ENCODE measurements around the gene ANKRD44. TPM values are rescaled to one million over a fixed set of nuclear protein-coding genes. Genes with fewer than 3 reads are reported as not detected.

The ANKRD44 gene
- total RNA-seq, 2 donors from 2014 or later, result 7.0 to 7.9 TPM

GRCh38 chr2:196941398-196942078, 369.0 kb downstream of the ANKRD44 start:
- Histone ChIP-seq H3K27me3 (no peaks in the 10 kb centered on the region), H3K4me1 (no peaks in the 10 kb centered on the region), H3K36me3 (no peaks in the 10 kb centered on the region), H3K9me3 (no peaks in the 10 kb centered on the region), H3K9ac (ENCODE audit: low read depth in 2 of 2, low read length in 2 of 2) (no peak overlapping the region), H3K4me3 (no peak overlapping the region), H3K27ac (no peak overlapping the region)
- no peak for DNase-seq
- intact Hi-C loops (cut with DNase I), result no loop called here
- no peak for TF ChIP-seq CTCF (IDR thresholded peaks at IDR 0.05)

GRCh38 chr2:196939371-196939770, 371.2 kb downstream of the ANKRD44 start:
- DNase-seq, result no peak
- no peaks in the 10 kb centered on the region for H3K27me3 ChIP-seq
- H3K36me3 ChIP-seq, result no peaks in the 10 kb centered on the region
- H3K27ac ChIP-seq, result no peak overlapping the region
- intact Hi-C loops (cut with DNase I), result no loop called here
- H3K9ac ChIP-seq (ENCODE audit: low read depth in 2 of 2, low read length in 2 of 2), result no peak overlapping the region
- H3K9me3 ChIP-seq, result no peaks in the 10 kb centered on the region
- no peak overlapping the region for H3K4me3 ChIP-seq
- H3K4me1 ChIP-seq, result no peaks in the 10 kb centered on the region
- no peak for TF ChIP-seq CTCF (IDR thresholded peaks at IDR 0.05)

Other genes with a start within 250 kb of the ANKRD44 start
- gene SF3B1, start 124.2 kb upstream of the ANKRD44 start, total RNA-seq, result 100 to 1,000 TPM; 186 to 242 TPM
- gene COQ10B, start 142.8 kb upstream of the ANKRD44 start, total RNA-seq, result 10 to 100 TPM; 15.5 to 38.5 TPM
- gene HSPD1, start 189.1 kb upstream of the ANKRD44 start, total RNA-seq, result 100 to 1,000 TPM; 232 to 794 TPM
- 100 to 1,000 TPM; 101 to 297 TPM for gene HSPE1, start 189.6 kb upstream of the ANKRD44 start, total RNA-seq
- 10 to 100 TPM; 24.7 to 34.1 TPM for gene MOB4, start 205.3 kb upstream of the ANKRD44 start, total RNA-seq

All from colonic mucosa (tissue), 4 donors.